Mesendoderm (in vitro differentiated cells): ENCODE data around the gene RPS6KC1.

Source experiments
- DNase-seq: peaks from one replicate; pipeline ENCODE4 v3.0.0; 2013
- H2AK5ac ChIP-seq: 2 replicates; pipeline ENCODE4 v1.6.1; 2013; ENCODE audit warnings: low read length, inconsistent platforms
- H2BK120ac ChIP-seq: 2 replicates; pipeline ENCODE4 v1.6.1; 2013; ENCODE audit warnings: low read depth, mild to moderate bottlenecking, low read length, moderate library complexity, mixed read lengths
- H2BK15ac ChIP-seq: replicated peaks from 2 replicates; pipeline ENCODE4 v1.6.1; 2013; ENCODE audit warnings: low read depth, mild to moderate bottlenecking, moderate library complexity
- H2BK5ac ChIP-seq: 2 replicates; pipeline ENCODE4 v1.6.1; 2013; ENCODE audit warnings: low read length, inconsistent platforms
- H3K18ac ChIP-seq: 2 replicates; pipeline ENCODE4 v1.6.1; 2013; ENCODE audit warnings: mild to moderate bottlenecking, low read length, mixed read lengths
- H3K23ac ChIP-seq: one replicate; pipeline ENCODE4 v1.6.1; 2013; ENCODE audit warnings: low read length
- H3K27ac ChIP-seq: 2 replicates; pipeline ENCODE4 v1.5.1; 2013; ENCODE audit warnings: low read depth, mild to moderate bottlenecking, inconsistent platforms, low read length, moderate library complexity
- H3K27me3 ChIP-seq: 2 replicates; pipeline ENCODE4 v1.6.1; 2013; ENCODE audit warnings: low read length, control low read depth, mild to moderate bottlenecking, inconsistent platforms; ENCODE audit not compliant: insufficient read depth, poor library complexity
- H3K36me3 ChIP-seq: 2 replicates; pipeline ENCODE4 v1.6.1; 2013; ENCODE audit warnings: low read length, inconsistent platforms; ENCODE audit not compliant: control insufficient read depth, insufficient read depth
- H3K4ac ChIP-seq: one replicate; pipeline ENCODE4 v1.6.1; 2013; ENCODE audit warnings: low read depth, mild to moderate bottlenecking, low read length, moderate library complexity
- H3K4me1 ChIP-seq: 2 replicates; pipeline ENCODE4 v1.6.1; 2013; ENCODE audit warnings: low read depth, low read length, inconsistent platforms; ENCODE audit not compliant: control insufficient read depth
- H3K4me2 ChIP-seq: 2 replicates; pipeline ENCODE4 v1.6.1; 2013; ENCODE audit warnings: low read length
- H3K4me3 ChIP-seq: 2 replicates; pipeline ENCODE4 v1.5.1; 2013; ENCODE audit warnings: mild to moderate bottlenecking, low read length
- H3K56ac ChIP-seq: one replicate; pipeline ENCODE4 v1.6.1; 2013; ENCODE audit warnings: low read length
- H3K79me1 ChIP-seq: 2 replicates; pipeline ENCODE4 v1.6.1; 2013; ENCODE audit warnings: low read length, inconsistent platforms
- H3K79me2 ChIP-seq: 2 replicates; pipeline ENCODE4 v1.6.1; 2013; ENCODE audit warnings: mild to moderate bottlenecking, low read length; ENCODE audit not compliant: control insufficient read depth, insufficient read depth
- H3K9ac ChIP-seq: 2 replicates; pipeline ENCODE4 v1.6.1; 2013; ENCODE audit warnings: low read length, inconsistent platforms
- H4K5ac ChIP-seq: one replicate; pipeline ENCODE4 v1.6.1; 2013; ENCODE audit warnings: low read length
- H4K8ac ChIP-seq: one replicate; pipeline ENCODE4 v1.6.1; 2013; ENCODE audit warnings: low read depth, mild to moderate bottlenecking, control low read depth, low read length, moderate library complexity
- WGBS: extraction: QIAGEN DNeasy Blood & Tissue Kit; methylation state at CpG from one replicate; pipeline ENCODE4 v1.1.7; 2013; ENCODE audit warnings: low lambda C conversion rate, missing lambda C conversion rate; ENCODE audit not compliant: insufficient coverage; ENCODE audit errors: extremely low coverage; 5-methylcytosine and 5-hydroxymethylcytosine counted together

Gene RPS6KC1

DNA sequence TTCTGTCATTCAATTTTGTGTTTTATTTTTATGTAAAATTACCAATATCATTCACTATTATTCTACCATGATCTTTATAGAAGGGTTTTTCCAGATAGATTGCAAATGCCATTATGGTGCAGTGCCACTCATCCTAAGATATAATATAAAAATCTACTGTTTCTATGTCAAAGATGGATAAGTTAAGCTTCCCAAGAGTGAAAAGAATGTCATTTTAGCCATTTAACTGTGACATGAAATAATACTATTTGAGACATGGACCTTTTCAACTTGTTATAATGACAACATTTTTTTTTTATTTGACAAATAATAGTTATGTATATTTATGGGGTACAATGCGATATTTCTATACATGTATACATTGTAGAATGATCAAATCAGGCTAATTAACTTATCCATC, 224.3 kb downstream of the RPS6KC1 start:
- H3K27me3 ChIP-seq, result no peaks in the 10 kb centered on the region
- no peak overlapping the region for H3K4me3 ChIP-seq
- H4K5ac ChIP-seq, result no peak overlapping the region
- WGBS, result no CpG with 5 or more reads among the region's 1 CpG
- H3K4me1 ChIP-seq, result no peaks in the 10 kb centered on the region
- no peak overlapping the region for H2AK5ac ChIP-seq
- no peak overlapping the region for H3K18ac ChIP-seq
- H3K79me2 ChIP-seq, result no peaks in the 10 kb centered on the region
- H2BK15ac ChIP-seq, result no peak overlapping the region
- H3K36me3 ChIP-seq, result no peaks in the 10 kb centered on the region
- H3K27ac ChIP-seq, result no peak overlapping the region
- no peak overlapping the region for H3K9ac ChIP-seq
- DNase-seq, result no peak
- no peak overlapping the region for H3K4ac ChIP-seq
- H2BK5ac ChIP-seq, result no peak overlapping the region
- H3K4me2 ChIP-seq, result no peak overlapping the region
- no peak overlapping the region for H4K8ac ChIP-seq
- H3K56ac ChIP-seq, result no peak overlapping the region
- no peak overlapping the region for H3K23ac ChIP-seq
- H2BK120ac ChIP-seq, result no peak overlapping the region
- no peaks in the 10 kb centered on the region for H3K79me1 ChIP-seq

DNA sequence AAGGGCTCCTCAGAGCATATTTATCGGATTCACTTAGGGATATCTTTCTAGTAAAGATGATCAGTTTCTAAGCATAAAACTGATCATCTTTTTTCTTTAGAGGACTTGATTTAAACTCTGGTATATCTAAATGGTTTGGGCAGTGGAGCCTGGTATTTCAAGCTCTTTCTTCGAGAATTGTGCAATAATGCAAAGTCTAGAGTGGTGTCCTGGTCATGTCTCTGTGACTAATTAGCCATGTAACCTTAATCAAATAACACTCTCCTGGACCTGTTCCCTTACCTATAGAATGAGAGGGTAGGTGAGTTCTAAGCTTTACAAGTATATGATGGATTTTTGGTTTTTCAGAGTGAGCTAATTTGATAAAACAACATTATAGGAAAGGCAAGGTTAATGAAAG, 225.2 kb downstream of the RPS6KC1 start:
- H3K79me1 ChIP-seq, result no peaks in the 10 kb centered on the region
- no peak overlapping the region for H3K4me3 ChIP-seq
- H2AK5ac ChIP-seq, result no peak overlapping the region
- H4K8ac ChIP-seq, result no peak overlapping the region
- no peak overlapping the region for H2BK120ac ChIP-seq
- H3K27me3 ChIP-seq, result no peaks in the 10 kb centered on the region
- no peak overlapping the region for H3K23ac ChIP-seq
- no peak overlapping the region for H4K5ac ChIP-seq
- no peak overlapping the region for H3K56ac ChIP-seq
- H3K27ac ChIP-seq, result no peak overlapping the region
- no peak overlapping the region for H3K9ac ChIP-seq
- no peak for DNase-seq
- H3K79me2 ChIP-seq, result no peaks in the 10 kb centered on the region
- H3K4me2 ChIP-seq, result no peak overlapping the region
- H2BK15ac ChIP-seq, result no peak overlapping the region
- no peak overlapping the region for H3K18ac ChIP-seq
- no peak overlapping the region for H3K4ac ChIP-seq
- WGBS, result no CpG with 5 or more reads among the region's 2 CpGs
- H3K36me3 ChIP-seq, result no peaks in the 10 kb centered on the region
- no peak overlapping the region for H2BK5ac ChIP-seq
- H3K4me1 ChIP-seq, result peaks cover under 1% of the 10 kb centered on the region

GRCh38 chr1:213277036-213277435, 226.0 kb downstream of the RPS6KC1 start:
- Histone ChIP-seq H4K8ac (no peak overlapping the region), H3K9ac (no peak overlapping the region), H2BK120ac (no peak overlapping the region), H3K79me2 (no peaks in the 10 kb centered on the region), H2BK5ac (no peak overlapping the region), H2BK15ac (no peak overlapping the region), H2AK5ac (no peak overlapping the region), H3K27ac (no peak overlapping the region), H3K4me3 (no peak overlapping the region), H3K4ac (no peak overlapping the region), H3K27me3 (no peaks in the 10 kb centered on the region), H3K18ac (no peak overlapping the region), H3K23ac (no peak overlapping the region), H3K36me3 (no peaks in the 10 kb centered on the region), H4K5ac (no peak overlapping the region), H3K4me2 (no peak overlapping the region), H3K79me1 (no peaks in the 10 kb centered on the region), H3K4me1 (peaks cover 4% of the 10 kb centered on the region), H3K56ac (no peak overlapping the region)
- no peak for DNase-seq
- WGBS, result no CpG with 5 or more reads among the region's 2 CpGs

DNA sequence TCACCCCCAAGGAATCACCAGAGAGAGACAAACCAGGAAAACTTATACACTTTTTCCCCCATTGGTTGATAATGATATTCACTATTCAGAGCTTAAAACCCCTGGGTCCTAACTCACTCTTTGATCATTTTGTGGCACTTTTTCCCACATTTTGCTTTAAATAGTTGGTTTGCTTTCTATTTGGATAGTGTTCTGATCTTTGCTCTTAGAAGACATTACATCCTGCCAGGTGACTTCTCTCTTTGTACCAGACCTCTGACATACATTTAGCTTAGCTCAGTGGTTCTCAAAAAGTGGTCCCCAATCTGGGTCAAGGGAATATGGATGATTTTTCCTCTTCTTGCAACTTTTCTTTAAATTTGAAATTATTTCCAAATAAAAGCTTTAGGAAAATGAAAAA, 228.4 kb downstream of the RPS6KC1 start:
- no peak overlapping the region for H3K9ac ChIP-seq
- no peak overlapping the region for H2AK5ac ChIP-seq
- no peak overlapping the region for H3K4me2 ChIP-seq
- no peak overlapping the region for H2BK5ac ChIP-seq
- no peaks in the 10 kb centered on the region for H3K79me2 ChIP-seq
- H3K27me3 ChIP-seq, result no peaks in the 10 kb centered on the region
- no peak overlapping the region for H3K56ac ChIP-seq
- H3K79me1 ChIP-seq, result no peaks in the 10 kb centered on the region
- H3K23ac ChIP-seq, result no peak overlapping the region
- no peaks in the 10 kb centered on the region for H3K36me3 ChIP-seq
- no peak overlapping the region for H3K18ac ChIP-seq
- H3K27ac ChIP-seq, result no peak overlapping the region
- H4K5ac ChIP-seq, result no peak overlapping the region
- H4K8ac ChIP-seq, result no peak overlapping the region
- H3K4ac ChIP-seq, result no peak overlapping the region
- H3K4me1 ChIP-seq, result peaks cover 6% of the 10 kb centered on the region
- no peak overlapping the region for H2BK15ac ChIP-seq
- no peak for DNase-seq
- no peak overlapping the region for H3K4me3 ChIP-seq
- H2BK120ac ChIP-seq, result no peak overlapping the region

DNA sequence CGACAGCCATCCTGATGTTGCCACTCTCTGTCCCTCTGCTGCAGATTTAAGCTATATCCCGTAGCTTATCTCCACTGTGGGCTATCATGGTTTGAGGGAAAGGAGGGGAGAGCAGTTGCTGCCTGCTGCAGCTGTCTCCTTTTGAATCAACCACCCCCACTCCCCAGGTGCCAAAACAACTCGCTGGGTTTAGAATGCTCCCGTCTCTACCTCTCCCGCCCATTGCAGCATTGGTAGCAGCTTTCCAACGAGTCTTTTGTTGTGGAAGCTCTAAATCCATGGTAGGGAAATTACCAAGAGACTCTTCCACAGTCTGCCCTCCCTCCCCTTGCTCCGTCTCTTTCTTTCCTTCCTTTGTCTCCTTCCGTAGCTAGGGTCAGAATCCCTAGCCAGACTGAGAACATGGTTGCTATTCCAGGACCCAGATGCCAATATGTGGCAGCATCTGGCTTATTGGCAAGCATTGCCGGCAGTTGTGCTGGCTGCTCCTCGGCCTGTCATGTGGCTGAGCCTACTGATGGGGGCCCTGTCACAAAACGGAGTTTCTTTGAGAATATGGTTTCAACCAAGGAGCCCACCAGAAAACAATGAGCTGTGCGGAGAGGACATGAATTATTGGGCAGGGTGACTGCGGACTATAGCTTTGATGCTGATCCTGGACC, 230.7 kb downstream of the RPS6KC1 start:
- Histone ChIP-seq H3K4me1 (peaks cover 6% of the 10 kb centered on the region), H2BK15ac (no peak overlapping the region), H2BK120ac (no peak overlapping the region), H3K27me3 (no peaks in the 10 kb centered on the region), H3K36me3 (no peaks in the 10 kb centered on the region), H3K4ac (no peak overlapping the region), H3K4me2 (no peak overlapping the region), H2AK5ac (no peak overlapping the region), H2BK5ac (no peak overlapping the region), H3K23ac (no peak overlapping the region), H3K18ac (no peak overlapping the region), H3K9ac (no peak overlapping the region), H3K56ac (peak overlapping the region; percentile 57), H3K4me3 (no peak overlapping the region), H3K27ac (no peak overlapping the region), H3K79me1 (no peaks in the 10 kb centered on the region), H4K5ac (no peak overlapping the region), H3K79me2 (no peaks in the 10 kb centered on the region), H4K8ac (no peak overlapping the region)
- DNase-seq, result peak; percentile 37
- WGBS, result no CpG with 5 or more reads among the region's 13 CpGs

DNA sequence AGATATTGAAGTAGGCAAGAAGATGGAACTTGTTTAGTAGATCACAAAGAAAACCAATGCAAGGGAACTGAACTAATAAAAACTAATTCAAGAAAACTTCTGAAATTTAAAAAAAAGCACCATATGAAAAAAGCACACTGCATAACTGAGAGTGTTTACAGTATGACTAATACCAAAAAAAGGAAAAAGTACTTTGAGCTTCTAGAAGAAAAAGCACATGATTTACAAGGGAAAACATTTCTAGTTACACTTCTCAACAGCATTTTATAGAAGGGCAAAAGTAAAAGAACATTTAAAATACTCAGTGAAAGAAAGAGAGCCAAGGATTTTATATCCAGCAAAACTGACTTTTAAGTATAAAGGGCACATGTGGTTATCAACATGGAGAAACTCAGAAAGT, 233.6 kb downstream of the RPS6KC1 start:
- Histone ChIP-seq H3K9ac (no peak overlapping the region), H3K27ac (no peak overlapping the region), H2BK5ac (no peak overlapping the region), H3K18ac (no peak overlapping the region), H3K4me2 (no peak overlapping the region), H2BK15ac (no peak overlapping the region), H3K23ac (no peak overlapping the region), H3K79me1 (no peaks in the 10 kb centered on the region), H3K4me1 (peaks cover 8% of the 10 kb centered on the region), H2AK5ac (no peak overlapping the region), H3K56ac (no peak overlapping the region), H3K4me3 (no peak overlapping the region), H3K27me3 (no peaks in the 10 kb centered on the region), H4K8ac (no peak overlapping the region), H3K36me3 (no peaks in the 10 kb centered on the region), H3K4ac (no peak overlapping the region), H3K79me2 (no peaks in the 10 kb centered on the region), H4K5ac (no peak overlapping the region), H2BK120ac (no peak overlapping the region)
- no peak for DNase-seq
